GM21576 (cell line): ENCODE measurements around the gene STARD9.
"Not testable (repeated sequence)": the region's sequence is repeated elsewhere in the genome, so short reads cannot be mapped to it uniquely, and the experiment has no call there.

ENCODE experiments used
- ATAC-seq: cut with Tn5 transposase; IDR thresholded peaks from one replicate; pipeline ENCODE4 v1.9.1; 2021; ENCODE audit warnings: mild to moderate bottlenecking, moderate library complexity; ENCODE audit not compliant: unreplicated experiment

Gene STARD9

GRCh38 chr15:42575188-42576039 is at the start of gene STARD9:
TSS of gene STARD9 (plus strand) at chr15:42575606. CDS start at chr15:42575716, 110 bp downstream.
- peak; percentile 85 for ATAC-seq

DNA sequence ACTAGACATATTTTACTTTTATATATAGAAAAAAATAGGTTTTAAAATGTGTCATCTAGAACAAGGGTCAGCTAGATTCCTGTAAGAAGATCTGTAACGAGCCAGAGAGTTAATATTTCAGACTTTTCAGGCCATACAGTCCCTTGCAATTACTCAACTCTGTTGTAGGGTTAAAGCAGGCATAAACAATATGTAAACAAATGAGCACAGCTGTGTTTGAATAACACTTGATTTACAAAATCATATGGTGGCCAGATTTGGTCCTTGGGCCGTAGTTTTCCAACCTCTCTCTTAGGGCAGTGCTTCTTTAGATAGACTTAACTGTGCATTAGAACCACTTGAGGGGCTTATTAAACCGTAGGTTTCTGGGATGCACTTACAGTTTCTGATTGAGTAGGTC is 46.4 kb upstream of the STARD9 start:
- ATAC-seq: no peak

- ATAC-seq: no peak
Measured at GRCh38 chr15:42533246-42533645, 42.2 kb upstream of the STARD9 start.

DNA sequence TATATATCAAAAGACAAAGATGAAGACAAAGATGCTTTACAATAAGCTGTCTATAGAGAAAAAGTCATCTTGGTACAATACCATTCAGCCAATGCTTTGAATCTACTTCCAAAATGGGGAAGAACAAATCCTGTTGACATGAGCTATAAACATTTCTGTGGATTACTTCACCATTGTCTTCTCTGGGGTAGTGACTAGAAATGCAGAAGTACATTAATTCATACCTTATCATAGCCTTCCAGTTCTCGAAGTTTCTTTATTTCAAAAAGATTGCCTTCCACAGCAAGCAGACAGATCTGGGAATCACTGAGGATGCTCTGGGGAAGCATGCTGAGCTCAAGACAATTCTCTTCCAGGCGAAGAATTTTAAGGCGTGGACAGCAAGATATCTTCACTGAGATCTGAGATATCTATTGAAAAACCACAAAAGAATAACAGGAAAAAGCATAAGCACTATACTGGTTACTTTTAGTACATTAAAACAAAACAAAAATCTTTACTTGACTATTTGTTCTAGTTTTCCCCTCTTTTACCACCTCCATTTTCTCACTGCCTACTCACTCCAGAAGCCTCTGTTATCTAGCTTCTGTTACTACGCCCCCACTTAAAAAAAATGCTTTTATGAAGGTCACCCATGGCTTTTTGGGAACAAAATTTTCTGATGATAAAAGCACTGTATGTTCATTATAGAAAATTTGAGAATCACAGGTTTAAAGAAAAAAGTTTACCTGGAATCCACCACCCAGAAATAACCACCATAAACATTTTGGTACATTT is 30.4 kb upstream of the STARD9 start:
- no peak for ATAC-seq

DNA sequence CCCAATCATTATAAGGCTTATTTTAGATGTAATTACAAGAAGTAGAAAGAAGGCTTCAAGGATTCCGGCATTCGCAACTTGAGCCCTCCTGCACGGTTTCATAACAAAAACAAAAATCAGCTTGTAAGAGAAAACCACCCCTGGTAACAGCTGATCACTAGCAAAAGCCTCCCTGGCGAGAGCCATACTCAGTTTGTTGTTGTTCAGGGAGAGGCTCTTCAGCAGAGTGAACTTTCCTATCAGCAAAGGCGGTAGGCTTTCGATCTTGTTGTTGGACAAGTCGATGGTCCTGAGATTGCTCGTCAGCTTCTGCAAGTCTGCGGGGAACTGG is 27.5 kb upstream of the STARD9 start:
- ATAC-seq: peak; percentile 17

DNA sequence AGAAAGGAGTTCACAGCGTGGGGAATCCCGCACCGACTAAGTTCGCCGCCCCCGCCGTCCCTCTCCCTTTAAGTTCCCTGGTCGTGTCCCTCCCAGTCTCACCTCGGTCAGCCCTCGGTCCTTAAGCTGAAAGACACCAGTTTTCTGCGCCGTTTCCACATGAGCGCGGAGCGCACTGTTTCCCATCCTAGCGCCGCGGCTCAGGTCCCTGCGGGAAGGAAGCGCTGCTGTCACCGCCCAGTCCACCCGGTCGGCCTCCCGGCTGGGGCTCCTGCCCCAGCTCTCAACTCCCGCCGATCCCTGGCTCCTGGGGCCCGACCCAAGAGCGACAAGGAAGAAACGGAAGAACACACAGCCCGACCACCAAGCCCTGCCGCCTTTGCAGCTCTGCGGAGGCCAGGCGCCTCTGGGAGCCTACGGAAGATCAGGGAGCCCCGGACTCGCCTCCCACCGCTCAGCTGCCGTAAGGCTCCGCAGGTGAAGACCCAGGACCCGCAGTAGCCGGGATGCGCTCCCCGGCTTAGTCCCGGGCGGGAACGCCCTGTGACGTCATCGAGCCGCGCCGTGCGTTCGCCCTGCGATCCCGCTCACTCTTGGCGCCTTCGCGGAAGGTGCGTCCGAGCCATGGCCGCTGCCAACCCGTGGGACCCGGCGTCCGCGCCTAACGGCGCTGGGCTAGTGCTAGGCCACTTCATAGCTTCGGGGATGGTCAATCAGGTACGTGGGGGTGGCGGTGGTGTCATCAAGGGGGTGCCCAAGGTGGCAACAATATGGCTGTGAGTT is 27.0 kb upstream of the STARD9 start, which contains the start of the genes HAUS2 and LRRC57:
TSS of gene HAUS2 (plus strand) at position 590 of the 783 bp plus-strand sequence. CDS start at position 625, 35 bp downstream.
TSS of gene LRRC57 (minus strand) at position 545 of the 783 bp plus-strand sequence. CDS start at position 186, 359 bp downstream.
- ATAC-seq: peak; percentile 70

- peak; percentile 33 for ATAC-seq
Measured at GRCh38 chr15:42549032-42549491, 26.3 kb upstream of the STARD9 start.

GRCh38 chr15:42549741-42550392 is 25.5 kb upstream of the STARD9 start:
- ATAC-seq: no peak

- no peak for ATAC-seq
Measured at GRCh38 chr15:42553554-42553953, 21.9 kb upstream of the STARD9 start.

- not testable (repeated sequence) for ATAC-seq
Measured at GRCh38 chr15:42556550-42557207, 18.7 kb upstream of the STARD9 start.

DNA sequence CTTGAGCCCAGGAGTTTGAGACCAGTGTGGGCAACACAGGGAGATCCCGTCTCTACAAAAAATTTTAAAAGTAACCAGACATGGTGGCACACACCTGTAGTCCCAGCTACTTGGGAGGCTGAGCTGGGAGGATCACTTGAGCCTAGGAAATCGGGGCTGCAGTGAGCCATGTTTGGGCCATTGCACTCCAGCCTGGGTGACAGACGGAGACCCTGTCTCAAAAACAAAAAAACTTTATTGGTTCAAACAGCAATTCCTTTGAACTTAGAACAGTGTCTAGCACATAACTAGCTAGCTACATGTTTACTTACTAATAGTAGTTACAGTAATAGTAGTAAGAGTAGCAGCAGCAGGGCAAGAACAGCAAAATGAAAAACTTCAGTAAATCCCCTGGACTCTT is 16.7 kb upstream of the STARD9 start:
- ATAC-seq: no peak

- ATAC-seq: no peak
Measured at GRCh38 chr15:42576040-42576594, 711 bp downstream of the STARD9 start.

DNA sequence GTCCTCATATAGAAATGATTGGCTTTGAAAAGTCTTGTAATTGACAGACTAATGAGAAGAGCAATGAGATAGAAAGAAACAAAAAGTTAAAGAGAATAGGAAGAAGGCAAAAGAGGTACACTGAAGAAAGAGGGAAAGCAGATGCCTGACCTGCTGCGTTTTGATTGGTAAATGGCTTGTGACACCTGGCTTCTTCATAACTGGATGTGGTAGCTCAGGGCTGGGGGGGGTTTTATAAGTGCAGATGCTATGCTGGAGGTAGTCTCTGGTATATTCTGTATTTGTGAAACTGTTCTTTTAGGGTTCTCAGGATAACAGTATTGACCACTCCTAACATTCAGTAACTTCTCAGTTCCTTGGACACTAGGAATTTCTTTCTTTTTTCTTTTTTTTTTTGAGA is 1.4 kb downstream of the STARD9 start:
- ATAC-seq: no peak

DNA sequence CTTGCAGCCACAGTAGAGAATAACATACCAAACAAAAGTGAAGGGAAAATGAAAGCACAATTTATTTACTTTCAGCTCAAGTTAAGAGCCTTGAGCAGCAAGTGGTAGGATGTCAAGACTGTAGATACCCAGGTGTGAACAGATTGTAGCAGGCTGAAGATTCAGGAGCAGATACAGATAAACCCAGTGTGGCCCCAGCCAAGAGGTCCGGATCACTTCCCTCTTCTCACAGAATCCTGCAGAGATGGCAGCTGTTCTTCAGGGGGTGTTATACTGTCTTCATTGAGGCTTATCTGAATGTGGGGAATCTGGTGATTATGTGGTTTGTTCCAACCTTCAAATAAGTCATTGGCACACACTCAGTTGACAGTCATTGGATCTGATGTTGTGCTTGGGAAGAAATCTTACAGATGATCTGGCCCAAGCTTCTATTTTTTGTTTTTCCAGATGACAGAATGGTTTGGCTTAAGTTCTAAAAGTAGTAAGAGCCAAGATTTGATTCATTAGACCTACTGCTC is 2.2 kb downstream of the STARD9 start:
- ATAC-seq: no peak

GRCh38 chr15:42578984-42579537 is 3.7 kb downstream of the STARD9 start:
- ATAC-seq: no peak

DNA sequence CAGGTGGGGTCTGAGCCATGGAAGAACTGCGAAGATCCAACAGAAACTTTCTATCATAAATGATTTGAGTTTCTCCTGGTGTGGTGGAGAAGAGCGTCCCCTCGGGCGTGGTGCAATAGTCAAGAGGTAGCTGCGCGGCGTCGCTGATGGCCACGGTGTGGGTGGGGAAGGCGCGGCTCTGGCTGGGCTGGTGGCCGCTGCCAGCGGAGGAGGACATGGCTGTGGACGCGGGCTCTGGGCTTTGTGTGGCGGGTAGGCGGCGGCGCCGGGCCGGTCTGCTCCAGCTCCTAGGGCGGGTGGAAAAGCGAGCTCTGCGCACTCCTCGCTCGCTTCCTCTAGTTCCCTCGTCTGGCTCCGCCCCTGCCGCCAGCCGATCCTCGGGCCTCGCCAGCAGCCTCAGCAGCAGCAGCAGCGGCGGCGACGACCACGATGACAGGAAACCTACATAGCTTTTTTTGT is 5.9 kb downstream of the STARD9 start:
- ATAC-seq: no peak

GRCh38 chr15:42582569-42583375 is 7.4 kb downstream of the STARD9 start:
- no peak for ATAC-seq
